T-helper 1 cell treated with Interleukin-12 subunit alpha and Interleukin-12 subunit beta and Interleukin-4 antibody, amounts not matched to agents 30 ng/mL and 1 ng/mL, for 36 hours (primary cell): ENCODE results near the gene ACOT8. TPM values are rescaled to one million over a fixed set of nuclear protein-coding genes. Genes with fewer than 3 reads are reported as not detected.
"Not testable (repeated sequence)": the region's sequence is repeated elsewhere in the genome, so short reads cannot be mapped to it uniquely, and the experiment has no call there.

ENCODE experiments used
- intact Hi-C: fragments of 100-400 bp; cut with micrococcal nuclease; formaldehyde crosslinking; loops from one replicate; pipeline ENCODE4 v1.15.1; 2024
- total RNA-seq: library from RNA; stranded (reverse); gene quantifications from 2 replicates; pipeline ENCODE4 v1.2.3, GENCODE V29; 2022

Gene ACOT8
- 33.9 TPM in 2 replicates for total RNA-seq

DNA sequence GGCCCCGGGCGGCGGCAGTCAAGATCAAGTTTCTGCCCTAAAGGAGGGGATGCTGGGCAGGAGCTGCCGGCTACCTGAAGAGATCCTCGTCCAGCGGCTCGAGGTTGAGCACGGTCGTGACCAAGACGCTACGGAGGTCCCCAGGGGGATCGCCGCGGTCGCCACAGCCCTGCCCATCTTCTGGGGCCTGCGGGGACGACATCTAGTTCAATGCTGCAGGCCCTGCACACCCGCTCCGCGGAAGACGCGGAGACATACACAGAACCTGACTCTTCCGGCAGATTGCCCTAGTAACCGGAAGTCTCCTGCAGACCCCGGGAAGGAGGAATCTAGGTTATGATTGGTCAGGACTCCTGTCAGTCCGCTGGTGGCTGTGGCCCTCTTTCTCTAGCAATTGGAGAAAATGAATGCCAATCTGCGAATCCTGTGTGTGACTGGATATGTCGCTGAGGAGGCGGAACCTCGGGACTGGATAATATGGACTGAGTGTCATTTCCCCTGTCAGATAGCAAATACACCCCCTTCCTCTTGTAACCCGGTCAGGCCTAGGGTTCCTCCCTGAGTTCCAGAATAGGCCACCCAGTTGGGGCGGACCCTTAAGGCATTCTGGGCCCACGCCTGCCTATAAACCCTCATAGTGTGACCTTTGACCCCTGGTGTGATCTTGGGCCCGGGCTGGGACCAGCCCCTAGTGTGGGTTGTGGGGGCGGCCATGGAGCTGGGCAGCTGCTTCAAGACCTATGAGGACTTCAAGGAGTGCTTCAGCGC, at the start of gene ACOT8, which contains the start of gene ZSWIM3:
TSS of gene ACOT8 (minus strand) at position 279 of the 768 bp plus-strand sequence. CDS start at position 202, 77 bp downstream.
TSS of gene ZSWIM3 (plus strand) at position 501 of the 768 bp plus-strand sequence. CDS start at position 713, 212 bp downstream.
- intact Hi-C loops = loop anchor here (1.0 to 5.0 kb wide), 11 partner anchors 24 to 440 kb away; partner anchors contain the start of genes CTSA, DNTTIP1, NEURL2 and PIGT

DNA sequence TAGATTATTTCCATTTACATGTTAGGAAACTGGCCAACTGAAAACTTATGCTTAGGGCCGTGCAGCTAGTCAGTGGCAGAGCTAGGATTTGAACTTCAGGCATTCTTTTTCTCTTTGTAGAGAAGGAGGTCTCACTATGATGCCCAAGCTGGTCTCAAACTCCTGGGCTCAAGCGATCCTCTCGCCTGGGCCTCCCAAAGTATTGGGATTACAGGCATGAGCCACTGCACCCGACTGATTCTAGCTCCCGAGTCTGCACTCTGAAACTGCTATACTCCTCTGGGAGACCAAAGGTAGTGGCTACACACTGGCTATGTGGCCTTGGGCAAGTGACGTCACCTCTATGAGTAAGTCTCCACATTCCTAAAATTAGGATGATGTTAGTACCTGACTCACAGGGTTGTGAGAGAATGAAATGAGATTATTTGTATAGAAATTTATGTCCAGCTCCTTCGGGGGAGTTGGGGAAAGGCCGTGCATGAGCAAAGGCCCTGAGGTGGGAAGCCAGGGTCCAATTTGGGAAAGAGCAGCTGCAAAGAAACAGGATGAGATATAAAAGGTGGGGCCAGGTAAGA, 48.4 kb upstream of the ACOT8 start:
- intact Hi-C loops = no loop called here

DNA sequence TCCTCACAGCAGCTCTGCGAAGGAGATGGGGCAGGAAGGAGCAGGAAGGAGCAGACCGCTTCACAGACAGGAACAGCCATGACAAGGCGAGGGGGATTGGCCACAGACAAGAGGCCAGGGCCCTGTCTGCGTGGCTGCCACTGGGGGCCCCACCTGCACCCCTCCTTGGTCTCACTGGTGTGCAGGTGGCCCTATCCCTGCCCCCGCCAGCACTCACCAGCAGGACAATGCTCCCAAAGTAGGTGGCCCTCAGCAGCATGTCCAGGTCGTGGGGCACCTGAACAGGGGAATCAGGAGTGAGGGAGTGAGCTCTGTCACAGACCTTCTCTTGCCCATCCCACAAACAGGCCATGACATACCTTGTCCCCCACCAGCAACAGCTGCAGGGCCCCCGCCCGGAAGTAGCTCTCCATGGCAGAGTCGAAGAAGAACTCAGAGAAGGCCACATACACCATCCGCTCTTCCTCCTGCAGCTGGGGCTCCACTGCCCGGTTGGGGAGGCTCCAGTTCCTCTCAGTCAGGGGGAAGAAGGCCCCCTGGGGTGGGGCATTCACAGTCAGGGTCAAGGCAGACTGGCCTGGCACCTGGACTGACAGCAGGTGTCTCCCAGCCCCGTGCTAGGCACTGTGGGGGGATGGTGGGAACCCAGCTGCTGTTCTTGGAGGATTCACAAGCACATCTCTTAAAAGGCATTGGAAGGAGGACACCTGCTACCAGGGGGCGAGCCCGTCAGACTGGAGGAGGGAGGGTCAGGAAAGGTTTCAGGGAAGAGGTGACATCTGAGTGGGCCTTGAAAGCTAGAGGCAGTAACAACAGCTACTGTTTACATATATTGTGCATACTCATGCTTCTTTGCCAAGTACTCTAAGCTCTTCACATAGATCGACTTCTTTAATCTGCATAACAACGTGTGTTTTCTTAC, 47.7 kb upstream of the ACOT8 start:
- intact Hi-C loops = no loop called here

DNA sequence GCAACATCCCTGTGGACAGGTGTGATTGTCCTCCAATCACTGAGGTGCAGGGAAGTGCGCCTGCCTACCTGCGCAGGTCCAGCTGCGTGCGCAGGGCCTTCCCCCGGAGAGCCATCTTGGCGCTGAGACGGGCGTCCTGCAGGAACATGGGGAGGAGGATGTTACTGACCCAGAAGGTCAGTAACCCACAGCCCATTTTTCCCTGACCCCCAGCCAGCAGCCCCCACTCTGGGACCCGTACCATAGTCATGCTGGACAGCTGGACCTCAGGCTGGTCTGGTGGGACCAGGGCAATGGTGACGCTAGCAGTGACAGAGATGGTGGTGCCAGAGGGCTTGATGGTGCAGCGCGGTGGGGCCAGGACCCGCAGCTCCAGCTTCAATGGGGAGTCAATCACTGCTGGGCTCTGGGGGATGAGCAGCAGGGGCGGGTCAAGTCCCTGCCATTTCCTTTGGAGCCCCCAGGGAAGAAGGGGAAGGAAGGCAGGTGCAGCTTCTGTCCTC, 45.1 kb upstream of the ACOT8 start:
- intact Hi-C loops = no loop called here

DNA sequence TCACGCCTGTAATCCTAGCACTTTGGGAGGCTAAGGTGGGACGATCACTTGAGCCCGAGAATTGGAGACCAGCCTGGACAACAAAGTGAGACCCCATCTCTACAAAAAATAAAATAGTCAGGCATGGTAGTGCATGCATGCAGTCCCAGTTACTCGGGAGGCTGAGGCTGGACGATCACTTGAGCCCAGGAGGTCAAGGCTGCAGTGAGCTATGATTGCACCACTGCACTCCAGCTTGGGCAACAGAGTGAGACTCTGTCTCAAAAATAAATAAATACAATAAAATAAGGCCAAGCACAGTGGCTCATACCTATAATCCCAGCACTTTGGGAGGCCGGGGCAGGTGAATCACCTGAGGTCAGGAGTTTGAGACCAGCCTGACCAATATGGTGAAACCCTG, 44.1 kb upstream of the ACOT8 start:
- intact Hi-C loops = not testable (repeated sequence)

DNA sequence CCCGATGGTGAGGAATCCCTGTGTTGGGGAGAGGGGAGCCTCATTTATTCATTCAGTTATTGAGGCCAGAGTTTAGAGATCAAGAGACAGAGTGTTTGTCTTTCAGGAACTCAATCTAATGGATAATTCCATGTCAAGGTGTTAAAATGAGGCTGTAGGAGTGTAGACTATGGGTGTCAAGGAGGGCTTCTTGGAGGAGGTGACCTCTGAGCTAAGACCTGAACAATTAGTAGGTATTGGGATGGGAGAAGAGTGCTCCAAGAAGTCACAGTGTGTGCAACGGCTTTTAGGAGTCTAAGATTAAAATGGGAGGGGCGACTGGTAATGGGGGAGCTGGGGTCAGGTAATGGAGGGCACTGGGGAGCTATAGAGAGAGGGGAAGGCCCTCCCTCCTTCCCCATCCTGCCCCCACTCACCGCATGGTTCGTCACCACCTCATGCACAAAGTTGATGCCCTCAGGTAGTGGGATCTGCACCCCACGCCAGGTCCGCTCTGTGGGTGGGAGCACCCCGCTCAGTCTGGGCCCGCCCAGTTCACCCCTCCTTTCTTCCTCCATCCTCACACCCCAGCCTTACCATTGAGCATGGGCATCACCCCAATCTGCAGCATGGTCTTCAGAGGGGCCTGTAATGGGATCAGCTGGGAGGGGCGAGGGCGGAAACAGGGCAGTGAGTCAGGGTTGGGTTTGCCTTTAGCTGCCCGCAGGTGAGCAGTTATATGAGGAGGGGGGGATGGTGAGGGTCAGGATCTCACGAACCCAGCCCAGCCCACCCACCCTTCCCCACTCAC, 42.0 kb upstream of the ACOT8 start:
- intact Hi-C loops = no loop called here

DNA sequence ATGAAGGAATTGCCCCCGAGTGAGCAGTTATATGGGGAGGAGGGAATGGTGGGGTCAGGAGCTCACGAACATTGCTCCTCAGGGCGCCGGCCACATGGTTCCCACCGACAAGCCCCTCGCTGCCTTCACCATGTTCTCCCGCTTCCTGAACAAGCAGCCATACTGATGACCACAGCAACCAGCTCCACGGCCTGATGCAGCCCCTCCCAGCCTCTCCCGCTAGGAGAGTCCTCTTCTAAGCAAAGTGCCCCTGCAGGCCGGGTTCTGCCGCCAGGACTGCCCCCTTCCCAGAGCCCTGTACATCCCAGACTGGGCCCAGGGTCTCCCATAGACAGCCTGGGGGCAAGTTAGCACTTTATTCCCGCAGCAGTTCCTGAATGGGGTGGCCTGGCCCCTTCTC, 41.1 kb upstream of the ACOT8 start:
- intact Hi-C loops = no loop called here

DNA sequence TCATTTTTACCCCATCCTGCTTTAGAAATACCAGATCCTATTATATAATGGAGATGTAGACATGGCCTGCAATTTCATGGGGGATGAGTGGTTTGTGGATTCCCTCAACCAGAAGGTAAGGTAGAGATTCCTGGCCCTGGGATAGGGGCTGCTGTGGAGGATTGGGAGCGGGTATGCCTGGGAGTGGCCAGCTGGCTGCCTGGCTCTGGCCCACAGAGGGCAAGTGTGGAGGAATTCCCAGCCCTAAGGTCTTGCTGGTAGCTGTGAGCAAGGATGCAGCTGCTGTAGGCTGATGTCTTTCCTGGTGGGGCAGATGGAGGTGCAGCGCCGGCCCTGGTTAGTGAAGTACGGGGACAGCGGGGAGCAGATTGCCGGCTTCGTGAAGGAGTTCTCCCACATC, 40.5 kb upstream of the ACOT8 start:
- intact Hi-C loops = no loop called here

DNA sequence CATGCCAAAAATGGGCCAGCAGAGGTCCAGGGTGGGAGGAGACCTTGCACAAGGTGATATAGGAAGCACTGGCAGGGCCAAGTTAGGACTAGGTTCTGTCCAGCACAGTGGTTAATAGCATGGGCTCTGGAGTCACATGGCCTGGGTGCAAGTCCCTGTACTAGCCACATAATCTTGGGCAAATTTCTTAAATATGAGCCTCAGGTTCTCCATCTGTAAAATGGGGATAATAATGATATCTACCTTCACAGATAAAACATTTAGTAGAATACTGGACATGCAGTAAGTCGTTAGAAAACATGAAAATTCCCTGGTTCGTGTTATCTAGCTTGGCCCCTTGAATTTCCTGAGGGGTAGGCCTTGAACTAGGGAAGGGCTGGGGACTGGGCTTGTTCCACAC, 40.1 kb upstream of the ACOT8 start:
- intact Hi-C loops = no loop called here

DNA sequence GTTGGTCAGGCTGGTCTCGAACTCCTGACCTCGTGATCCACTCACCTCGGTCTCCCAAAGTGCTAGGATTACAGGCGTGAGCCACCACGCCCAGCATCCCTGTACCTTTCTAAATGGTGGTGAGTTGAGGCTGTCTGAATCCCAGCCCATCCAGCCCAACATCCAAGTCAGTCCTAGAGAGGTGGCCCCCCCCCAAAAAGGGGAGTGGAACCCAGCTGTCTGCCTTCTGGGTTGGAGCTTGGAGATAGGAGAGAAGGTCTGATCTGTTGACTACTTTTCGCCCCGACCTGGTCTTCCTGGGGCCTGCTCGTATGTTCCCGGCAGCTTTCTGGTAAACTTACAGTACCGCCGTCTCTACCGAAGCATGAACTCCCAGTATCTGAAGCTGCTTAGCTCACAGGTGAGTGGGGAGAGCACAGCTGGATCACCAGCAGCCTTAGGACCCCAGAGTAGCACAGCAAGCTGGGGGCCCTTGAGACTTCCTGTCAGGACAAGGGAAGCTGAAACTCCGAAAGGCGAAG, 39.5 kb upstream of the ACOT8 start:
- intact Hi-C loops = no loop called here

DNA sequence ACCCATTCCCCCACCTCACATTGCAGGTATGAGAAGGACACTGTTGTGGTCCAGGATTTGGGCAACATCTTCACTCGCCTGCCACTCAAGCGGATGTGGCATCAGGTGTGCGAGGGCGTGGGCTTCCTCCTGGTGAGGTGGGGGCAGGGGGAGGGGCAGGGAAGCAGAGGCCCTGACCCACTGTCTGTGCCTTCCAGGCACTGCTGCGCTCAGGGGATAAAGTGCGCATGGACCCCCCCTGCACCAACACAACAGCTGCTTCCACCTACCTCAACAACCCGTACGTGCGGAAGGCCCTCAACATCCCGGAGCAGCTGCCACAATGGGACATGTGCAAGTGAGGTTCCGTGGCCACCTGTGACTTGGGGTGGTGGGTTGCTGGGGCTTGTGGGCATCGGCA, 37.6 kb upstream of the ACOT8 start:
- intact Hi-C loops = no loop called here

DNA sequence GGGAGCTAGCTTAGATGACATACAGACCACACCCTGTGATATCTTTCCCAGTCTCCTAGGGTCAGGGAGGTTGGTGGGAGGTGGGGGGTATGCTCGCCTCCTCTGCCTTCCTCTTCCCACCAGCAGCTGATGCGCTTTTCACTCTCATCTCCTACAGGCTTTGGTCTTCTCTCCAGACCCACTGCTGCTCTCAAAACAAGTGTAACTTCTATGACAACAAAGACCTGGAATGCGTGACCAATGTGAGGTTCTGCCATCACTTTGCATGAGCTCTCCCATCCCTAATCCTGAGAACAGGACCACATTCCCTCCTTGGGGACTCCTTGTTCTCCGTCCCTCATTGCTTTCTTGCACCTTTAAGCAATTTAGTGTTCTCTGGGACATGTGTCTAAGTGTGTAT, 36.6 kb upstream of the ACOT8 start:
- intact Hi-C loops = no loop called here

DNA sequence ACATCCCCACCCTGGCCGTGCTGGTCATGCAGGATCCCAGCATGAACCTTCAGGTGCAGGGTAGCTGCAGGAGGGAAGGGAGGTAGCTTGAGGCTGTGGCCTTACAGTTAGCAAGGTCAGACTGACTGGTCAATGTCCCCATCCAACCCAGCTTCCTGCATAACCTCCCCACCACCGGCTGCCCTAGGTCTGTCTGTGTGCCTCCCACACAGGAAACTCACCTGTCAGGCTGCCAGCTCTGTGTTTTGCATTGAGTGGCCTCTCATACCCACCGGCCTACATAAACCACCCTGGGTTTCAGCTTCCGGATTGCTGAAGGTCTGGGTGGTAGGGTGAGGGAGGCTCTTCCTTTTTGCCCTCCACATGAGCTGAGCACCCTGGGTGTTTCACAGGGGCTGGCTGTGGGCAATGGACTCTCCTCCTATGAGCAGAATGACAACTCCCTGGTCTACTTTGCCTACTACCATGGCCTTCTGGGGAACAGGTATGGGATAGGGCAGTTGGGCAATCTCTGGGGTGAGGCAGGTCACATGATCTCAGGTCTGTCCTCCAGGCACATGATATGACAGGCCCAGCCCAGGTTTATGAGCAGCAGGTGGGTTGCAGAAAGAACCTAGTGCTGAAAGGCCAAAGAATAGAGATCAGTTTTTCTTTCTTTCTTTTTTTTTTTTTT, 35.8 kb upstream of the ACOT8 start:
- intact Hi-C loops = no loop called here

DNA sequence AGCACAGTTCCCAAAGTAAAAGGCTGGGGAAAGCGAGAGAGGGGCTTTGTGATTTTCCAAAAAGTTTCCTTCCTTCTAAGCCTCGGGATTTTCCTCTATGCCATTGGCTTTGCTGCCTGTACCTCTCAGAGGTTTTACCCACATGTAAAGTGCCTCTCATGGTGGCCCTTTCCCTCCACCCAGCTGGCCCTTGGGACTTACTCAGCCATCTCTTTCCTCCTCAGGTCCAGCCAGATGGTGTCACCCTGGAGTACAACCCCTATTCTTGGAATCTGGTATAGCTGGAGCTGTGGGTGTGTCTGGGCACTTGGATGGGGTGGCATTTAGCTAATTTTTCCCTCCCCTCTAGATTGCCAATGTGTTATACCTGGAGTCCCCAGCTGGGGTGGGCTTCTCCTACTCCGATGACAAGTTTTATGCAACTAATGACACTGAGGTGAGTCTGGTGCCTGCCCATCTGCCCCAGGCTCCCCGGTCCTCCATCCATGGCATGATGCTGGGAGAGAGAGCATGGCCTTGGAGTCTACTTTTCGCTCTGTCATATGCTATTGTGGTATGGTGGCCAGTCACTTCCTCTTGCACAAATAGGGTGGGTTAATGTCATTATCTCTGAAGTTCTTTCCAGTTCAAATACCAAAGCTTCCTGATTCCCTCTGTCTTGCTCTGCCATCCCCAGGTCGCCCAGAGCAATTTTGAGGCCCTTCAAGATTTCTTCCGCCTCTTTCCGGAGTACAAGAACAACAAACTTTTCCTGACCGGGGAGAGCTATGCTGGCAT, 35.0 kb upstream of the ACOT8 start:
- intact Hi-C loops = no loop called here

DNA sequence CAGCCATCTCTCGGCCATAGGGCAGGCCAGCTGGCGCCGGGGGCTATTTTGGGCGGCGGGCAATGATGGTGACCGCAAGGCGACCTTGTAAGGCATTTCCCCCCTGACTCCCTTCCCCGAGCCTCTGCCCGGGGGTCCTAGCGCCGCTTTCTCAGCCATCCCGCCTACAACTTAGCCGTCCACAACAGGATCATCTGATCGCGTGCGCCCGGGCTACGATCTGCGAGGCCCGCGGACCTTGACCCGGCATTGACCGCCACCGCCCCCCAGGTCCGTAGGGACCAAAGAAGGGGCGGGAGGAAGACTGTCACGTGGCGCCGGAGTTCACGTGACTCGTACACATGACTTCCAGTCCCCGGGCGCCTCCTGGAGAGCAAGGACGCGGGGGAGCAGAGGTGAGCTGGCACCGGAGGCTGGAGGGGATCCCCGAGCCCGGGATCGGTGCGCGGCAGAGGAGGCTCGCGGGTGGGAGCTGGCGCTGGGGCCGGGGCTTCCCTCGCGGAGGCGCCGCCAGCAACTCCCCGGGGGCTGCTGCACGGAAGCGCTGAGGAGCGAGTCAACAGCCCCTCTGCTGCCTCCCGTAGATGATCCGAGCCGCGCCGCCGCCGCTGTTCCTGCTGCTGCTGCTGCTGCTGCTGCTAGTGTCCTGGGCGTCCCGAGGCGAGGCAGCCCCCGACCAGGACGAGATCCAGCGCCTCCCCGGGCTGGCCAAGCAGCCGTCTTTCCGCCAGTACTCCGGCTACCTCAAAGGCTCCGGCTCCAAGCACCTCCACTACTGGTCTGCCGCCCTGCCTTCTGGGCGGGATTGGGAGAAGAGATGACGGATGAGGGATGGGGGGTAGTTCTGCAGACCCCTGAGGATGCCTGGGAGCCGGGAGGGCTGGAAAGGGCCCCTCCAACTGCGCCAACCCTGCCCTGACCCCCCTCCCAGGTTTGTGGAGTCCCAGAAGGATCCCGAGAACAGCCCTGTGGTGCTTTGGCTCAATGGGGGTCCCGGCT, 34.1 kb upstream of the ACOT8 start, which contains the start of the genes CTSA and NEURL2:
TSS of gene CTSA (plus strand) at position 351 of the 999 bp plus-strand sequence. CDS start at position 585, 234 bp downstream.
TSS of gene NEURL2 (minus strand) at position 224 of the 999 bp plus-strand sequence. CDS start at position 7, 217 bp downstream.
- intact Hi-C loops = loop anchor here (1.0 to 2.0 kb wide), 7 partner anchors 10 to 92 kb away; partner anchors contain the start of genes ACOT8, PCIF1, UBE2C and ZSWIM1

DNA sequence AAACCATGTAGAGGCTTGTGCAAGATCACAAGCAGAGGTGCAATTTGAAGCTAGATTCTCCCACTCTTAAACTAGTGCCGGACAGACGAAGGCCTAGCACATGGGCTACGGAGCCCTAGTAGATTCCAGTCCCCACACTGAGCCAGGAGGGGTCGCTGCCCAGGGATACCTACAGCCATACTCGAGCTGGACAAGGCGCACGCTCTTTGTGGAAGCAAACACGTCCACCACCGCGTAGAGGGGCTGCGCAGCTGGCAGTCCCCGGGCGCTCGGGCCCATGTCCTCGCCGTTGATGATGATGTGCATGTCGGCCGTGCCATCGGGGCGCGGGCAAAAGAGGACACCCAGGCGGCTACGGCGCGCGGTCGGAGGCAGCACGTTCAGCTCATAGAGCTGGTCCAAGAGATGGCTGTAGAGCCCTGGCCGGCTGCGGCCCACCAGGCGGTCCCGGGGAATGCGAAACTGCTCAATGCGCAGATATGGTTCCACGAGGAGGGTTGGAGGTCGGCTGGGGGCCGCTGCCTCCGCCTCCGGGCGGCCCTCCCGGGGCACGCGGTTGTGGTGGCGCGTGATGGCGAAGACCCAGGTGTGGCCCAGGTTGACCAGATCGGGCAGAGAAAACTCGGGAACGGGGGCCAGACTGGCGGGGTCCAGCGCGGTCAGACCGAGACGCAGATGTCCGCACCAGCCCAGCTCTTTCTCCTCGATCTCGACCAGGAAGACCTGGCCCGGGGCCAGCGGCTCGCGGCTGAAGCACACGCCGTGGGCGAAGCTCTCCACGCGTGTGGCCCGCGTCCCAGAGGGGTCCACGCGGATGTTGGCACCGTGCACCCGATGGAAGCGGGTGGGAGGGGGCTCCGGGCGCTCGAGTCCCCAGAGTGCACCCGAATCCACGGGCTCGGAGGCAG, 33.1 kb upstream of the ACOT8 start:
- intact Hi-C loops = loop anchor here (2.0 kb wide), 1 partner anchor 66 kb away; no protein-coding TSS in a partner anchor
